ENCODE results near the gene CELF4.

Gene CELF4

GRCh38 chr18:37419866-37420265 is 145.7 kb downstream of the CELF4 start:
- Histone ChIP-seq H2AFZ (ENCODE audit: low read length, unreplicated experiment) (no peak overlapping the region), H3K4me1 (ENCODE audit: control insufficient read depth, insufficient read depth, low read length, unreplicated experiment) (no peaks in the 10 kb centered on the region)

GRCh38 chr18:37419315-37419714 is 146.3 kb downstream of the CELF4 start:
- H3K27ac ChIP-seq (ENCODE audit: low read depth, low read length): no peak overlapping the region
- H2AFZ ChIP-seq (ENCODE audit: low read length, unreplicated experiment): no peak overlapping the region
- no peaks in the 10 kb centered on the region for H3K4me1 ChIP-seq (ENCODE audit: control insufficient read depth, insufficient read depth, low read length, unreplicated experiment)
- H3K27me3 ChIP-seq (ENCODE audit: insufficient read depth, low read length): peaks cover 30% of the 10 kb centered on the region; the same call in 1 of the 2 replicates
- no peak overlapping the region for H3K4me3 ChIP-seq (ENCODE audit: low read depth, low read length)
- no peaks in the 10 kb centered on the region for H3K36me3 ChIP-seq (ENCODE audit: insufficient read depth, low read length)
- no peaks in the 10 kb centered on the region for H3K79me2 ChIP-seq (ENCODE audit: control insufficient read depth, insufficient read depth, low read length, unreplicated experiment)

More at GRCh38 chr18:37419866-37420265, 145.7 kb downstream of the CELF4 start:
- Histone ChIP-seq H3K36me3 (ENCODE audit: insufficient read depth, low read length) (no peaks in the 10 kb centered on the region), H3K27ac (ENCODE audit: low read depth, low read length) (no peak overlapping the region), H3K4me3 (ENCODE audit: low read depth, low read length) (no peak overlapping the region), H3K27me3 (ENCODE audit: insufficient read depth, low read length) (peaks cover 28% of the 10 kb centered on the region; the same call in 1 of the 2 replicates), H3K79me2 (ENCODE audit: control insufficient read depth, insufficient read depth, low read length, unreplicated experiment) (no peaks in the 10 kb centered on the region)

- no peak overlapping the region for H2AFZ ChIP-seq (ENCODE audit: low read length, unreplicated experiment)
- H3K79me2 ChIP-seq (ENCODE audit: control insufficient read depth, insufficient read depth, low read length, unreplicated experiment): no peaks in the 10 kb centered on the region
- peaks cover 38% of the 10 kb centered on the region; the same call in 1 of the 2 replicates for H3K27me3 ChIP-seq (ENCODE audit: insufficient read depth, low read length)
- no peak overlapping the region for H3K27ac ChIP-seq (ENCODE audit: low read depth, low read length)
- no peaks in the 10 kb centered on the region for H3K4me1 ChIP-seq (ENCODE audit: control insufficient read depth, insufficient read depth, low read length, unreplicated experiment)
- H3K4me3 ChIP-seq (ENCODE audit: low read depth, low read length): no peak overlapping the region
- H3K36me3 ChIP-seq (ENCODE audit: insufficient read depth, low read length): no peaks in the 10 kb centered on the region
Observed at GRCh38 chr18:37414816-37415215, 150.8 kb downstream of the CELF4 start.

- no peak overlapping the region for H3K4me3 ChIP-seq (ENCODE audit: low read depth, low read length)
- H3K27me3 ChIP-seq (ENCODE audit: insufficient read depth, low read length): peaks cover 31% of the 10 kb centered on the region; the same call in 1 of the 2 replicates
- no peak overlapping the region for H2AFZ ChIP-seq (ENCODE audit: low read length, unreplicated experiment)
- H3K79me2 ChIP-seq (ENCODE audit: control insufficient read depth, insufficient read depth, low read length, unreplicated experiment): no peaks in the 10 kb centered on the region
- H3K27ac ChIP-seq (ENCODE audit: low read depth, low read length): no peak overlapping the region
- H3K36me3 ChIP-seq (ENCODE audit: insufficient read depth, low read length): no peaks in the 10 kb centered on the region
- H3K4me1 ChIP-seq (ENCODE audit: control insufficient read depth, insufficient read depth, low read length, unreplicated experiment): no peaks in the 10 kb centered on the region
Observed at GRCh38 chr18:37412829-37413228, 152.8 kb downstream of the CELF4 start.

GRCh38 chr18:37412333-37412732 is 153.3 kb downstream of the CELF4 start:
- Histone ChIP-seq H3K27ac (ENCODE audit: low read depth, low read length) (no peak overlapping the region), H3K36me3 (ENCODE audit: insufficient read depth, low read length) (no peaks in the 10 kb centered on the region), H2AFZ (ENCODE audit: low read length, unreplicated experiment) (no peak overlapping the region), H3K79me2 (ENCODE audit: control insufficient read depth, insufficient read depth, low read length, unreplicated experiment) (no peaks in the 10 kb centered on the region), H3K4me3 (ENCODE audit: low read depth, low read length) (no peak overlapping the region), H3K27me3 (ENCODE audit: insufficient read depth, low read length) (peaks cover 27% of the 10 kb centered on the region; the same call in 1 of the 2 replicates), H3K4me1 (ENCODE audit: control insufficient read depth, insufficient read depth, low read length, unreplicated experiment) (no peaks in the 10 kb centered on the region)

GRCh38 chr18:37409878-37410277 is 155.7 kb downstream of the CELF4 start:
- peaks cover 10% of the 10 kb centered on the region for H3K27me3 ChIP-seq (ENCODE audit: insufficient read depth, low read length)
- no peak overlapping the region for H3K4me3 ChIP-seq (ENCODE audit: low read depth, low read length)

GRCh38 chr18:37408676-37409265 is 156.8 kb downstream of the CELF4 start:
- Histone ChIP-seq H3K27me3 (ENCODE audit: insufficient read depth, low read length) (peaks cover 8% of the 10 kb centered on the region; the same call in 1 of the 2 replicates), H3K27ac (ENCODE audit: low read depth, low read length) (no peak overlapping the region), H3K79me2 (ENCODE audit: control insufficient read depth, insufficient read depth, low read length, unreplicated experiment) (no peaks in the 10 kb centered on the region), H2AFZ (ENCODE audit: low read length, unreplicated experiment) (no peak overlapping the region), H3K4me3 (ENCODE audit: low read depth, low read length) (no peak overlapping the region), H3K4me1 (ENCODE audit: control insufficient read depth, insufficient read depth, low read length, unreplicated experiment) (no peaks in the 10 kb centered on the region), H3K36me3 (ENCODE audit: insufficient read depth, low read length) (no peaks in the 10 kb centered on the region)

More at GRCh38 chr18:37409878-37410277, 155.7 kb downstream of the CELF4 start:
- H3K79me2 ChIP-seq (ENCODE audit: control insufficient read depth, insufficient read depth, low read length, unreplicated experiment): no peaks in the 10 kb centered on the region
- H3K4me1 ChIP-seq (ENCODE audit: control insufficient read depth, insufficient read depth, low read length, unreplicated experiment): no peaks in the 10 kb centered on the region
- H2AFZ ChIP-seq (ENCODE audit: low read length, unreplicated experiment): no peak overlapping the region
- no peaks in the 10 kb centered on the region for H3K36me3 ChIP-seq (ENCODE audit: insufficient read depth, low read length)
- no peak overlapping the region for H3K27ac ChIP-seq (ENCODE audit: low read depth, low read length)

- peaks cover 8% of the 10 kb centered on the region; the same call in 1 of the 2 replicates for H3K27me3 ChIP-seq (ENCODE audit: insufficient read depth, low read length)
- H3K4me1 ChIP-seq (ENCODE audit: control insufficient read depth, insufficient read depth, low read length, unreplicated experiment): peaks cover 11% of the 10 kb centered on the region
- no peaks in the 10 kb centered on the region for H3K36me3 ChIP-seq (ENCODE audit: insufficient read depth, low read length)
- no peaks in the 10 kb centered on the region for H3K79me2 ChIP-seq (ENCODE audit: control insufficient read depth, insufficient read depth, low read length, unreplicated experiment)
- H2AFZ ChIP-seq (ENCODE audit: low read length, unreplicated experiment): no peak overlapping the region
- H3K4me3 ChIP-seq (ENCODE audit: low read depth, low read length): no peak overlapping the region
- no peak overlapping the region for H3K27ac ChIP-seq (ENCODE audit: low read depth, low read length)
Observed at GRCh38 chr18:37407571-37407970, 158.0 kb downstream of the CELF4 start.

GRCh38 chr18:37405772-37406171 is 159.8 kb downstream of the CELF4 start:
- H3K27ac ChIP-seq (ENCODE audit: low read depth, low read length): no peak overlapping the region
- no peak overlapping the region for H3K4me3 ChIP-seq (ENCODE audit: low read depth, low read length)
- H3K27me3 ChIP-seq (ENCODE audit: insufficient read depth, low read length): no peaks in the 10 kb centered on the region; the same call in 1 of the 2 replicates
- peaks cover 13% of the 10 kb centered on the region for H3K4me1 ChIP-seq (ENCODE audit: control insufficient read depth, insufficient read depth, low read length, unreplicated experiment)
- H3K79me2 ChIP-seq (ENCODE audit: control insufficient read depth, insufficient read depth, low read length, unreplicated experiment): no peaks in the 10 kb centered on the region
- no peak overlapping the region for H2AFZ ChIP-seq (ENCODE audit: low read length, unreplicated experiment)
- no peaks in the 10 kb centered on the region for H3K36me3 ChIP-seq (ENCODE audit: insufficient read depth, low read length)

GRCh38 chr18:37405229-37405628 is 160.4 kb downstream of the CELF4 start:
- Histone ChIP-seq H3K36me3 (ENCODE audit: insufficient read depth, low read length) (no peaks in the 10 kb centered on the region), H3K4me3 (ENCODE audit: low read depth, low read length) (no peak overlapping the region), H3K27ac (ENCODE audit: low read depth, low read length) (no peak overlapping the region), H3K4me1 (ENCODE audit: control insufficient read depth, insufficient read depth, low read length, unreplicated experiment) (peaks cover 13% of the 10 kb centered on the region), H3K27me3 (ENCODE audit: insufficient read depth, low read length) (no peaks in the 10 kb centered on the region; the same call in 1 of the 2 replicates), H3K79me2 (ENCODE audit: control insufficient read depth, insufficient read depth, low read length, unreplicated experiment) (no peaks in the 10 kb centered on the region), H2AFZ (ENCODE audit: low read length, unreplicated experiment) (no peak overlapping the region)

GRCh38 chr18:37403788-37404187 is 161.8 kb downstream of the CELF4 start:
- H3K79me2 ChIP-seq (ENCODE audit: control insufficient read depth, insufficient read depth, low read length, unreplicated experiment): no peaks in the 10 kb centered on the region

More at GRCh38 chr18:37403788-37404187, 161.8 kb downstream of the CELF4 start:
- Histone ChIP-seq H2AFZ (ENCODE audit: low read length, unreplicated experiment) (no peak overlapping the region), H3K4me3 (ENCODE audit: low read depth, low read length) (no peak overlapping the region), H3K27ac (ENCODE audit: low read depth, low read length) (no peak overlapping the region), H3K36me3 (ENCODE audit: insufficient read depth, low read length) (no peaks in the 10 kb centered on the region), H3K27me3 (ENCODE audit: insufficient read depth, low read length) (no peaks in the 10 kb centered on the region; the same call in 1 of the 2 replicates), H3K4me1 (ENCODE audit: control insufficient read depth, insufficient read depth, low read length, unreplicated experiment) (peaks cover 13% of the 10 kb centered on the region)
